HG03196 (cell line): ENCODE results near the gene ARHGAP22.
"Not testable (repeated sequence)": the region's sequence is repeated elsewhere in the genome, so short reads cannot be mapped to it uniquely, and the experiment has no call there.

Source experiments
- ATAC-seq: cut with Tn5 transposase; IDR thresholded peaks from one replicate; pipeline ENCODE4 v1.9.1; 2021; ENCODE audit not compliant: unreplicated experiment

Gene ARHGAP22

DNA sequence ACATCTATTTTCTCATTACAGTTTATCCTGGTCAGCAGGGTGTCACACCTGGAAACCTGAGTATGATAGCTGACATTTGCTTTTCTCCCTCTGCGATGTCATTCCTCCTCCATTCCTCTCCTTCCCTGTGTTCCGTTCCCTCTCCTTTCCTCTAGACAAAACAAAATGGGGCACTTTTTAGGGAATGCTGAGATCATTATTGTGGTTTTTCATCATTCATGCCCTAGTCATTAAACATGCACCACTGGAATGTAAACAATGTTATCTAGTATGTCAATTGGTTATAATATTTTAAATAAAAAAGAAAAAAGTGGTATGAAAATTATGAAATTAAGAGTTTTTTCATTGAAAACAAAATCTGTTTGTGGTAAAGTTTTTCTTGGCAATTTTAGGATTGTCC, 165.8 kb downstream of the ARHGAP22 start:
- no peak for ATAC-seq

DNA sequence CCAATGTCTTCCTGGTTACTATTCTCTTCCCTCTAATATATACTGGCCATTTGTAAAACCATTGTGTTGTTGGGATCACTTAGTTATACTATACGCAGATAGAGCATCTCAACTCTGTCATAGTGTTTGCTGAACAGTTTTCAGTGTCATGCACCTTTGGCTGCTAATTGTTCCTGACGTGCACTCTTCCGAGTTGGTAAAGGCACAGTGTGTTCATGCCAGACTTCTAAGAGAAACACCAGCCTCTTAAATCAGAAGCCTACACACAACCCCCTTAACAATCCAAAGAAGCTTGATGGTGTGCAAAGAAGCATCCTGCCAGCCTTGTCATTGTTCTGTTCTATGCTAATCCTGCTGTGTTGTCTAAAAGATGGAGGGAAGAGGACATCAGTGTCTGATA, 167.3 kb downstream of the ARHGAP22 start:
- no peak for ATAC-seq

DNA sequence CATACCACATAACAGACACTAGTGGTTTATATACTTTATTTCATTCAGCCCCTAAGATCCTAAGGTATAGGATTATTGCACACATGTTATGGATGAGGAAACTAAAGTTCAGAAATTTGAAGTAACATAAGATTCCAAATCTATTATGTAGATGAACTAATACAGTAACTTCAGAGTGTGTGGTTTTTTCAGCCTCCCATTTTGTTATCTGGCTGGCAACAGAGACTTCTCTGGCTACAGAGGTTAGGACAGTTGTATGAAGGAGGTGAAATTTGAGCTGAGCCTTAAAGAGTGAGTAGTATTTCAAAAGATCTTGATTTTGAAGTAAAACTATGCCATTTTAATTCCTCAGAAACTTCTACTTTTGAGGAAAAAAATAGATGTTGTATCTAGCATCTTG, 173.0 kb downstream of the ARHGAP22 start:
- ATAC-seq: no peak

DNA sequence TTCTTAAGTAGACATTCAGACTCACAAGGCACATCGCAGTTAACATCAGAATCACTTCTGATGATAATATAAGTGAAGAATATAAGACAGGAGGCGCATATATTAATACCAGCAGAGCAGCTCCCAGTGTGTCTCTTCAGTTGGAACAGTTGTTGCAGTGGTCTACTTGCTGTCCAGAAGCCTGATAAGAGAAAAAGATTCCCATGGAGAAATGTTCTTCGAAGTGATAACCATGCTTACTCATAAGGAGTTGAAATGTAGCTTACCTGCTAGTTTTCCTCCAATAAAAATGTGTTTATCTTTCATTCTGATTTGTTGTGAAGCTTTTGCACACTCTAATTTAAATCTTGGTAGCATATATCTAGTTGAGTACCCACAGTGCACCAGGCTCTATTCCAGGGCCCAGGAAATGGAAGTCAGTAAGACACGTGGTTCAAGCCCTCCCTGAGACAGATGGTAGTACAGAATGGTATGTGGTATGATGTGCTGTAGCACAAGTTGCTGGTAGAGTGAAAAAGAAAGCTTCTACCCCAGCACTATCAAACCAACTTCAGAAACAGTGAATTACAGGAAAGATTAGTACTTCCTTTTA, 174.4 kb downstream of the ARHGAP22 start:
- ATAC-seq: no peak

DNA sequence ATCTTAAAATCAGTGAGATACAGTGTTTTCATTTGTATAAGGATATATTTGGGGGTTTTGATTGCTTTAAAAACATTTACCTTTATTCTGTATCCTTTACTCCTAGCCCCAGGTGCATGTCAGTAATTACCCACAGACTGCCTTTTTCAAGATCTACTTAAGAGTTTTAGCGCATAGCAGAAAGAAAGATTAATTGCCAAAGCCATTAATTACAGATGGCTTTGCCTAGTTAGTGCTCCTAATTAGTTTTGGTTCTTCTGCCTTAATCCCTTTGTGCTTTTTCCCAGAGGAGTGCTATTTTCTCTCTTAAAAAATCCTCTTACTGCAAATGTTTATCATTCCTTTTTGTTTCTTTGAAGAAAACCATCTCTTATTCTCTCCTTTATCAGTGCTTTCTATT, 175.6 kb downstream of the ARHGAP22 start:
- ATAC-seq: no peak

DNA sequence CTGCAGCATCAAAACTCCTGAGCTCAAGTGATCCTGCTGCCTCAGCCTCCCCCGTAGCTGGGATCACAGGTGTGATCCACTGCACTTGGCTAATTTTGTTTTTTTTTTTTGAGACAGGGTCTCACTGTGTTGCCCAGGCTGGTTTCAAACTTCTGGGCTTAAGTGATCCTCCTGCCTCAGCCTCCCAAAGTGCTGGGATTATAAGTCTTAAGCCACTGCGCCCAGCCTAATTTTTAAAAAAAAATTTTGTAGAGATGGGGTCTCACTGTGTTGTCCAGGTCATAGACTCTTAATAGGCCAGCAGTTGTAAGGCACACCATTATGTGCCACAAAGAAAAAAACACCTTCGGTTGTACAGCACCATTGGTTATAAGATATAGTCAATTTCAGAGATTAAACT, 176.0 kb downstream of the ARHGAP22 start:
- ATAC-seq: no peak

DNA sequence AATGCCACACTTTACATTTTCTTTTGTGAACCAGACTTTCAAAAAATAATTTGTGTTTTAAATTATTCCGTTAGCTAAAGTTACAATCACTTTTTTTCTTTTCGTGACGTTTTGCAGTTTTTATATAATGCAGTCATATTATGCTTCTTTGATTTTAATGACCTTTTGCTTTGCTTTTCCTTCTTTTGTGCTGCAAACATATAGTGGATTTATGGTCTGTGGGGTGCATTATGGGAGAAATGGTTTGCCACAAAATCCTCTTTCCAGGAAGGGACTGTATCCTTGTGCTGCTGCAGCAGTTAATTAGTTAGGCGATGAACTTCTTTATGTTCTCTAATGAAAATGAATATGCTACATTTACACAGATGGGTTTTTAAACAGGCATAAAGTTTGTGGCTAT, 181.0 kb downstream of the ARHGAP22 start:
- no peak for ATAC-seq

DNA sequence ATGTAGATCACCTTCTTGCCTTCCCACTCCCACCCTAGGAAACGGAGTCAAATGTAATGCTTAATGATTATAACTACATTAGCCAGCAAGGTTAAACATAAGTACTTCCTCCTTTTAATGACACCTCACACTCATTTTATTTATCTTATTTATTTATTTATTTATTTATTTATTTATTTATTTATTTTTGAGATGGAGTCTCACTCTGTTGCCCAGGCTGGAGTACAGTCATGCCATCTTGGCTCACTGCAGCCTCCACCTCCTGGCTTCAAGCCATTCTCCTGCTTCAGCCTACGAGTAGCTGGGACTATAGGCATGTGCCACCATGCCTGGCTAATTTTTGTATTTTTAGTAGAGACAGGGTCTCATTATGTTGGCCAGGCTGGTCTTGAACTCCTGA, 183.0 kb downstream of the ARHGAP22 start:
- ATAC-seq: not testable (repeated sequence)

DNA sequence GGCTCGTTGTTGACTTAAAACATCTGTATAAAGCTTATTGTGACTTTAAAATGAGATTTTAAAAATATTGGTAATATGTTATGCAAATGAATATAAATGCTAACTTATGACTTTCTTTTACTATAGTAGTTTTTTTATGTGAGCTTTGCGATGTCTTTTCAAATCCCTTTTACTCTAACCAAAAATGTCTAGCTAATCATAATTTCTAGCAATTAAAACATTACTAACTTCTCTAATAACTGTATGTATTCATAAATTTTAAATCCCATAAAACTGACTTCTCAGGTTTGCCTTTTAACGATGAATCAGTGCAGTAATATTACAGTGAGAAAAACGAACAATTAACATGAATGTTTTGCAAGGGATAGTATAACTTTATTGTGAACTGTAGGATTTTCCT, 185.2 kb downstream of the ARHGAP22 start:
- no peak for ATAC-seq

DNA sequence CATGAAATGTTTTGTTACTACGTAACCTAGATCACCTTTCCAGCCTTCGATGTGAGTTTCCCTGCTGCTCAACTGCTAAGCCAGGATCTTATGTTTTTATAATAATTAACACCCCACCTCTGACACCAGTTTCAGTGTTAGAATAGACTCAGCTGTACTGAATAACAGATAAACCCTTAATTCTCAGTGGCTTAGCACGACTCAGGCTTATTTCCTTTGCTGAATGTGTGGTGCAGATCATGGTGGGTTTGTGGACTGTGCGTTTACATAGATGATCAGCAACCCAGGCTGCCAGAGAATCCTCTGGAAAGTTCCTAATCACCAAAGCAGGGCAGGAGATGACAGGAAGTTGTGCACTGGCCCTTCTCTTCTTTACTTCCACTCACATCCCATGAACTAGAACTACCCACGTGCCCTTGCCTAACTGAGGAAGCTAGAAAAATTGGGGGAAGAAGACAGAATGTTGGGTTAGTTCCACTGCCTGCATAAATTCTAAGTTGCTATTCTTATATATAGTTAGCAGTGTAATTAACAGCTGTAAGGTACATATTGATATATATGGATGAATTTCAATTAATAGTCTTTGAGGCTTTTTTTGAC, 186.6 kb downstream of the ARHGAP22 start:
- no peak for ATAC-seq

DNA sequence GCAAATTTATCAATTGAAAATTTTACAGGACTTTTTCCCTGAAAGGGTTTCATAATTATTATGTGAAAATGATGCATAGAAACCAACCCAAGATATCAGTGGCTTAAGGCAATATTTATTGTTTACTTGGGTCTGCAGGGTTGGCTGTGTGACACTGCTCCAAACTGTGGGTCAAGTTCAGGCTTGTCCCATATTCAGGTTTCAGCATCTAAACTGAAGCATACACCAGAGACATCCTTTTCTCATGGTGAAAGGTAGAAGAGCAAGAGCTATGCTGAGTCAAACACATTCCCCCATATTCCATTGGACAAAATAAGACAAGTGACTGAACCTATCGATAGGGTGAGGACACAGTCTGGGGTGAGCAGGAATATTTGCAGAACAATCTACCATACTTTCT, 187.5 kb downstream of the ARHGAP22 start:
- ATAC-seq: no peak

DNA sequence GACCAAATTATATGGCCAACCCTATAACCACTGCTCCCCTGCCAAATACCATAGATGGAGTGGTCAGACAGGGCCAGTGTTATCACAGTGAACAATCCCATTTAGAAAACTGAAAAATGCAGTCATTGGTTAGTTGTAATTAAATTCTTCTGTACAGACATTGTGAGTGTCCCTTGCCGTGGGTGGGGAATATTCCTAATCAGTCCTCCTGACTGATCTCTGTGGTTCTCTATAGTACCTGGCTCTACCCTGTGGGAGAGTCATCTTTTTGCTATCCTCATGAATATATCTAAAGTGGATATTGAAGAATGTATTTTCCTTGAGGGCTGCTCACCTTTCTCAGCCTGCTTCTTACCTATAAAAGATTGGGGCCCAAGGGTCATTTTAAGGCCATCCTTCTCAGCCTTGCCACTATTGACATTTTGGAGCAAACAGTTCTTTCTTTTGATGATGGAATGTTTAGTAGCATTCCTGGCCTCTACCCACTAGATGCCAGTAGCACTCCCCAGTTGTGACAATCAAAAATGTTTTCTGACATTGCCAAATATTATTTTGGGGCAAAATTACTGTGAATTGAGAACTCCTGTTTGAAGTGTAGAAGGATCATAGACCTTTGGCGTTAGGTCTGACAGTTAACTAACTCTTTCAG, 188.2 kb downstream of the ARHGAP22 start:
- ATAC-seq: no peak

DNA sequence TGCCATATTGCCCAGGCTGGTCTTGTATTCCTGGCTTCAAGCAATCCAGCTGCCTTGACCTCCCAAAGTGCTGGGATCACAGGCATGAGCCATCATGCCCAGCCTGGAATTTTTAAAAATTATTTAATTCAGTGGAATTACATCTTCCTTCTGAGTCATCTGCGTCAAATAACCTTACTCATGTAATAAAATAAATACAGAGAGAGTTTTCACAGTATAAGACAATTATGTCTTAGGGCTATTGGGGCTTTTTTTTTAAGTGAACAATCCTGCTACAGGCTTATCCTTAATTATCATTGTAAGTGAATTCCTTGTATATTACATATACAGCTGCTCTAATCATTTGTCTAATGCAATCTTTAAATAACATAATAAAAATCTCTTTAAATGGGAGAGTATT, 190.1 kb downstream of the ARHGAP22 start:
- no peak for ATAC-seq

DNA sequence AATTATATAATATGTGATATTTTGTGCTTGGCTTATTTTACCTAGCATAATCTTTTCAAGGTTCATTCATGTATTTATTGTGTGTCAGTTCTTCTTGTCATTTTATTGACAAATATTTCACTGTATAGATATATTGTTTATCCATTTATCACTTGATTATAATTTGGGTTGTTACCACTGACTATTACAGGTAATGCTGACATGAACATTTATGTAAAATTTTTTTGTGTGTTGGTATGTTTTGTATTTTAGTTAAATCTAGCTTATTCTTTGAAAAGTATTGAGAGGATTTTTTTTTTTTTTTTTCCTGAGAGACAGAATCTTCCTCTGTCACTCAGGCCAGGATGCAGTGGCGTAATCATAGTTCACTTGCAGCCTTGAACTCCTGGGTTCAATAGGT, 190.7 kb downstream of the ARHGAP22 start:
- ATAC-seq: no peak

DNA sequence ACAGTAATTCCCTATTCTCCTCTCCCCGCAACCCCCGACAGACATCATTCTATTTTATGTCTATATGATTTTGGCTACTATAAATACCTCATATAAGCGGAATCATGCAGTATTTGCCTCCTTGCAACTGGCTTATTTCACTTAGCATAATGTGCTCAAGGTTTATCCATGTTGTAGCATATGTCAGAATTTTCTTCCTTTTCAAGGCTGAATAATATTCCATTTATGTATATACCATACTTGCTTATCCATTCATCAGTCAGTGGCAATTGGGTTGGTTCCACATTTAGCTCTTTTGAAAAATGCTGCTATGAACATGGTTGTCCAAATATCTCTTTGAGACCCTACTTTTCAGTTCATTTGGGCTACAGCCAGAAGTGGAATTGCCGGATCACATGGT, 191.9 kb downstream of the ARHGAP22 start:
- ATAC-seq: no peak

DNA sequence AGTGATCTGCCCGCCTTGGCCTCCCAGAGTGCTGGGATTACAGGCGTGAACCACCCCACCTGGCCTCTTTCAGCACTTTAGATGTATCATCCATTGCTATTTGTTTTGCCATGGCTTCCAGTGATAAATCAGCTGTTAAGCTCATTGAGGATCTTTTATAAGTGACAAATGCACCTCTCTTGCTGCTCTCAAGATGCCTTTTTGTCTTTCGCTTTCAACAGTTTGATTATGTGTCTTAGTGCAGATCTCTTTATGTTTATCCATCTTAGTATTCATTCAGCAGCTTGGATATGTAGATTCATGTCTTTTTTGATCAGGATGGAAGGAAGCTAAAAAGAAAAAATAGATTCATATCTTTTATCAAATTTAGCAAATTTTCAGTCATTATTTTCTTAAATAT, 192.8 kb downstream of the ARHGAP22 start:
- ATAC-seq: no peak

DNA sequence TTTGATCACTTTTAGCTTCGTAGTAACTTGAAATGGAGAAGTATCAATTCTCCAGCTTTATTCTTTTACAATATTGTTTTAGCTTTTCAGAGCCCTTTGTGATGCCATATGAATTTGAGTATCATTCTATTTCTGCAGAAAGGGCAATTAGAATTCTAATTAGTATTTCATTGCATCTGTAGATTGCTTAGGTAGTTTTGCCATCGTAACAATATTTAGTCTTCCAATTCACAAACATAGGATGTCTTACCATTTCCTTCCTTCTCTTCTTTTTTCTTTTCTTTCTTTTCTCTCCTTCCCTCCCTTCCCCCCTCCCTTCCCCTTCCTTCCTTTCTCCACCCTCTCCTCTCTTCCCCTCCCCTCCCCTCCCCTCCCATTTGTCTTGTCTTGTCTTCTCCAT, 193.4 kb downstream of the ARHGAP22 start:
- ATAC-seq: no peak

DNA sequence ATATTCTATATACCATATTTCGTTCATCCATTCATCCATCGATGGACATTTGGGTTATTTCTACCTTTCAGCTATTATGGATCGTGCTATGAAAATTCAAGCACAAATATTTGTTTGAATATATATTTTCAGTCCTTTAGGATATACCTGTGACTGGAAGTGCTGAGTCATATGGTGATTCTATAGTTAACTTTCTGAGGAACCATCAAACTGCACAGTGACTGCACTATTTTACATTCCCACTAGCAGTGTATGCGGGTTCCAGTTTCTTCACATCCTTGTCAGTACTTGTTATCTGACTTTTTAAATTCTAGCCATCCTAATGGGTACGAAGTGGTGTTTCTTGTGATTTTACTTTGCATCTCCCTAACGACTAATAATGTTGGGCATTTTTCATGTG, 194.4 kb downstream of the ARHGAP22 start:
- no peak for ATAC-seq

DNA sequence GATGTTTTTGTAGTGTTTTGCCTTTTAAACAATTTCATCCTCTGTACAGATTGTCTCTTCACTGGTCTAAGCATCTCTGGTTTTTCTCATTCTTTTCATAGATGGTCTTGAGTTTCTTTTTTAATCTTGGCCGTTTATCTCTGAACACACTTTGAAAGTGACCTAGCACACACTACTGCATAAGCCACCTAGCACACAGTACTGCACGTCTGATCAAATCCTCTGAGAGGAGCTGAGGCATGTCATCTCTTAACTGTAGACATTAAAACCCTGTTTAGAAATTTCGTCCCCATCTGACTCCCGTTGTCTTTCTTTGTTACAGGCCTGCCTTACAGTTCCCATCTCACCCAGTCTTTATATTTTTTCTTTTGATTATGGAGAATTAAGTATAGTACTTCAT, 198.2 kb downstream of the ARHGAP22 start:
- no peak for ATAC-seq

DNA sequence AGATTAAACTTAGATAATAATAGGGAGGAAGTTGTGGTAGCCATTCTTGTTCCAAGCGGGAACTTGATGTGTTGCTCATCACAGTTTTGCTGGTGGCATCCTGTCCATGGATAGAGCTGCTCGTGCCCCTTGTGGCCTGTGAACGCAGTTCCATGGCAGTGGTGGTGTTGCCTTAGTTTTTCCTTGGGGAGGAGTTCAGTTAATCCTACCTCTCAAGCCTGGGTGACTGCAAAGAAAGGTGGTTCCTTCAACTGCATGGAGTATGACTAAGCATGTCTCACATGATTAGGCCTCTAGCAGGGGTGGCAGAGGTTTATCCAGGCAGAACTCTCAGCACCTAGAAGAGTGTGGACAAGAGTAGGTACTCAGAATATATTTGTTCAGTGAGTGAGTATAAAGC, 198.7 kb downstream of the ARHGAP22 start:
- no peak for ATAC-seq

DNA sequence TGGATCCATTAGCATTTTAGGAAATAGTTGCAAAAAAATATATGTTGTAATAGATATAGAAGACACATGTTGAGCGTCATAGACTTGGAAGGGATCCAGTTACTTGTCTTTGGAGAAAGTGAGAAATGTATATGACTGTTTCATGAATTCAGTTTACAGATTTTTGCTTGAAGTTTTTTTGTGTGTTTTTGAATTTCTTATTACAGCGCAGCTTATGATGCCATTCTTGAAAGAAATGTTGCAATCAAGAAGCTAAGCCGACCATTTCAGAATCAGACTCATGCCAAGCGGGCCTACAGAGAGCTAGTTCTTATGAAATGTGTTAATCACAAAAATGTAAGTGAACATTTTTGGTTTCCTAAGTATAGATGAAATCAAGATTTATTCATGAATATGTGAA, 200.2 kb downstream of the ARHGAP22 start:
- no peak for ATAC-seq

DNA sequence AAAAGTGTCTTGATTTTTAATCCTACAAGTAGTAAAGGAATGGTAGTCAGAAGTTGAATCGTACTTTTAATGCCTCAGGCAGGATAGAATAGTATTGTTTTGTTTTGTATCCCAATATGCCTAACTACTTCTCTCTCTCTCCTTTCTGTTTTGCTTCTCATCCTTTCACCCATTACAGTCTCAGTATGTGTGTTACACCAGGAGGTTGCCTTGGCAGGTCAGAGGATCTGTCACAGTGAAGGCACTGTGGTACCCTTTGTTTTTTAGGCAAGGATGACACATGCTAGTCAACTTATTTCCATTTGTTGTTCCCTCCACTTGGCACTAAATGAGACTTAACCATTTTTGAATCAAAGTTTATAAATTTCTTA, 204.0 kb downstream of the ARHGAP22 start:
- no peak for ATAC-seq
